NCI-H1105 (cell line): Measurements from ENCODE around the gene HDAC9.

ENCODE experiments used
- DNase-seq: peaks from one replicate; lab custom pipeline; 2025; lab: John Stamatoyannopoulos, UW

HDAC9 gene

DNA sequence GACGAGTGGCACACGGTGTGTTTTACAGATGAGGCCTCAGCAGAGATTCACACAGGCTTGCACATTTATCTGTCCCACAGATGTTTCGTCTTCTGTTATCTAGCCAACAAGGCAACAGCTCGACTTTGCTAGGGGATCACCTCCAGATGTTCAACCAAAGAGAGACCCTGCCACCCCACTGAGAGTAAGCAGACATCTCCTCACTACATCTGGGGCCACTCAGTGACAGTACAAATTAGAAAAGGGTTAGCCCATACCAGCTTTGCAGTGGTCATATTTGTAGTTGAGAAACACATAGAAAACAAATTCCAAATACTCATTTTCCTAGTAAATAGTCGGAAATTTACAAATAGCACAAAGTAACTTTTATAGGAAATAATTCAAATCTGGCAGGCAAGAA is 164.2 kb downstream of the HDAC9 start:
- DNase-seq, result no peak

- no peak for DNase-seq
Observed at GRCh38 chr7:18663321-18663720, 167.8 kb downstream of the HDAC9 start.

- peak; percentile 55 for DNase-seq
Observed at GRCh38 chr7:18666107-18666728, 170.7 kb downstream of the HDAC9 start.

DNA sequence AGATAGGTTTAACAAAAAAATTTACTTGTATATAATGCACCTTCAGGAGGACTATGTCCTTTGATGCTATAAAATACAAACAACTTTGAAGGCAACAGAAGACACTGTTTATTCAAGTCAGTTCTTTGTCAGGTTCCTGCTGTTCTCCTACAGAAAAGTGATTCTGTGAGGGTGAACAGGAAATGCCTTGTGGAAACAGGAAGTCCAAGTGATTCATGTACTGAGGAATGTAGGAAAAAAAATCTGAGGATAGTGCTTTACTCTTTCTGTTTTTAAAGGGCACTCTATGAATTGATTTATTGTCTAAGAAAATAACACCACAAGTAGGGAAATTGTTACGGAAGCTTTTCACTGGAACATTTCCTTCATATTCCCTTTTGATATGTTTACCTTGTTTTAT is 171.9 kb downstream of the HDAC9 start:
- DNase-seq, result no peak

- no peak for DNase-seq
Observed at GRCh38 chr7:18671176-18671575, 175.6 kb downstream of the HDAC9 start.

- no peak for DNase-seq
Observed at GRCh38 chr7:18675579-18675978, 180.0 kb downstream of the HDAC9 start.

- no peak for DNase-seq
Observed at GRCh38 chr7:18679261-18679660, 183.7 kb downstream of the HDAC9 start.

- DNase-seq, result no peak
Observed at GRCh38 chr7:18680576-18680975, 185.0 kb downstream of the HDAC9 start.

DNA sequence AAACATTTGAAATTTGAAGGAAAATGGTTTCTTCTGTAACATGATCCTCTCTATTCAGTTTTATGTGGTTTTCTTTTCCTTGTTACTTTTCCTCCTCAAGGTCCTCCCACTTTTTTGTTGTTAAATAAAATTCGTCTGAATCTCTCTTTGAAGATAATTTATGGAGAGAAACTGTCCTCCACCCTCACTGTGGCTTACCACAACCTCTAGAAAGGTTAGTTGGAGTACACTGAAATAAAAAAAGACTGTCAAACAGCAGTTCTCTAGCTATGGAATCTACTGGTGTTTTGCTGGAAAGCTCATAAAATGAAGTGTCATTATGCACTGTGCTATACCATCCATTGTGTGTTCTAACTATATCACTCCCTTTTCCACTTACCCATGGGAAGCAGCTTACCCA is 189.4 kb downstream of the HDAC9 start:
- DNase-seq, result no peak

DNA sequence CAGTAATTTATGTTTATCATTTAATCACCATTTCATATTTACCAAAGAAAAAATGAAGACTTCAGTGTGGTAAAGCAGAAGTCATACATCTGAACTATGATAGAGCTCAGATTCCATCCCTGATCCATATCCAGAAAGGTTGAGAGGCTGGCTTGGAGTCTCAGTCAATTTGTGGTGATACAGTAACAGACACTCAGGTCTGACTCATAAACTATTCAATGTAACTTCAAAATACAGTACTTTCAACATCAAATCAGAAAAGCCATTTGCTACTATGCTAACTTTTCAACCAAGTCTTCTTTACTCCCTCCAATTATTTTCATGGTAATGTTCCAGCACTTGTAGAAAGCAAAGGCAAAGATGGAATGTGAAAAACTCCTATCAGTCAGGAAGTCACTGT is 190.4 kb downstream of the HDAC9 start:
- DNase-seq, result no peak

- no peak for DNase-seq
Observed at GRCh38 chr7:18689551-18689950, 194.0 kb downstream of the HDAC9 start.

GRCh38 chr7:18693406-18693805 is 197.9 kb downstream of the HDAC9 start:
- no peak for DNase-seq

- DNase-seq, result no peak
Observed at GRCh38 chr7:18693816-18694215, 198.3 kb downstream of the HDAC9 start.

GRCh38 chr7:18694484-18694883 is 198.9 kb downstream of the HDAC9 start:
- no peak for DNase-seq

GRCh38 chr7:18694911-18695310 is 199.4 kb downstream of the HDAC9 start:
- DNase-seq, result no peak

DNA sequence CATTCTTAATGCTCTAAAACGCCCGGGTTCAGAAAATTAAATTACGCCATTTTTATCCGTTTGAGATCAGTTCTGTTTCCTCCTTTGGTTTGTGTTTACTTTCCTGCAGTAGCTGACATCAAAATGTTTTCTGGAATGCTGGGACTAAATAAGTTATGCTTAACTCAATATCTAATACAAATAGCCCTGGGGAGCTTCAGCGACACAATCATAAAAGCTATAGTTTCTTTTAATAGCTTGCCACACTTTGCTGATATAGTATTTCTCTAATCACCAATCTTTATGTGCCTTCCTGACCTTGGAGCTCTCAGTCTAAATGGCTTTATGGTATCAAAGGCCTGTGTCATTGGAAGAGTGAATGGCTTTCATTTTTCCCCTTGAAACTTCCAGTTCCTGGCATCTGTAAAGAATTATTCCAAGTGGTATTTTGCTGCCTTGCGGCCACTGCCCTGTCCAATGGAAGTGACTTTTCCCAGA is 202.7 kb downstream of the HDAC9 start:
- DNase-seq, result no peak

- DNase-seq, result no peak
Observed at GRCh38 chr7:18700147-18700546, 204.6 kb downstream of the HDAC9 start.

- DNase-seq, result no peak
Observed at GRCh38 chr7:18702071-18702829, 206.7 kb downstream of the HDAC9 start.

DNA sequence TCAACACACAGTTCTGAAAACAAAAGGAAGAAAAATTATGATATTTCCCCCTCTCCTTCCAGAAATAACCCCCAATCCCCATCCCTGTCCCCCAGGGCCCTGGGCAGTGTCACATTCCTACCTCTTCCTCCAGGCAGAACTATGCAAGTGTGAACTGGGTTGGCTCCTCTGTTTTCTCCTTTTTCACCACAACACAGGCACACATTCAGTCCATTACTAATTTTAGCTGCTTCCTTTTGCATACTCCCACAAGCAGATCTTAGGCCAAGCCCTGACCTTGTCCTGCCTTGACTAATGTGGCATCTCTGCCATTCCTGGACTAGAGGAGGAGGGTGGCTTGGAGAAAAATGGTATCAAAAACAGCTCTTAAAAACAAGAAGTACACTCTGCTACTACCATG is 208.1 kb downstream of the HDAC9 start:
- DNase-seq, result no peak

- DNase-seq, result no peak
Observed at GRCh38 chr7:18706670-18707069, 211.1 kb downstream of the HDAC9 start.

GRCh38 chr7:18708204-18708603 is 212.7 kb downstream of the HDAC9 start:
- no peak for DNase-seq

DNA sequence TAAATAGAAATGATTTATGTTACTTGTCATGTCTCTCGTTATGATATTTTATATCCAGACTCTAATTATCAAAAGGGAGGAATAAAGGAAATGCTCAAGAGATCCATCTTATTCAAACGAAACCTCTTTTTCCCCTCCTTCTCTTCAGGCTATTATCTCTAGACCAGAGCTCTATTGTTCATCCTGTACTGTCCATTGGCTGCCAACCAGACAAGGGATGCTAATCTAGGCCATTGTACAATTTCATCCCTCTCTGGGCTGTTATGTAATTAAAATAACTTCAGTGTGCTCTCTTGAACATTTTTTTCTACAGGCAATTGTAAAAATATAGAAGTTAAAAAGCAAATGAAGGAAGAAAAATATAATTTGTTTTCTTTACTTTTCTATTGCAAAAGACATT is 220.4 kb downstream of the HDAC9 start:
- DNase-seq, result no peak

DNA sequence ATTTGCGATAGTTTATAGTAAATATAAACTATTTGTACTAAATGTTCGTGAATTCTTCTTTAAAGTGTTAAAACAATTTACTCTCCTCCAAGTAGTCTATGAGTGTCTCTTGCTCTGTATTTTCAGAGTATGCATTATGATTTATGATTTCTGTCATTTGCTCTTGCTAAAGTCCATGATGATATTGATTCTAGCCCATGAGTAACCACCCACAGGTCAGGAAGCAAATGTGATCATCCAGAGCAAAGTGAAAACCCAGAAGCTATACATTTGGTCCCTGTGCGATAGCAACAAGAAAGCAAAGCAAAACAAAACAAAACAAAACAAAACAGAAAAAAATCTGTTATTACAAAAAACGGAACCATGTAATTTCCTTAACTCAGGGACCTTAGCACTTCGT is 225.9 kb downstream of the HDAC9 start:
- DNase-seq, result no peak

- no peak for DNase-seq
Observed at GRCh38 chr7:18724318-18724717, 228.8 kb downstream of the HDAC9 start.
